SK-N-SH (cell line): ENCODE measurements around the gene OR8B4. TPM values are rescaled to one million over a fixed set of nuclear protein-coding genes. Genes with fewer than 3 reads are reported as not detected.

Experiments used
- CTCF ChIA-PET: fragments of 300-600, 350-600 bp; formaldehyde crosslinking; extraction: SDS; loops from one replicate; lab custom pipeline; 2021; lab: Yijun Ruan, JAX
- POLR2A ChIA-PET: fragments of 350-600 bp; sonication (Branson Sonifier 250); formaldehyde crosslinking; extraction: SDS; loops from one replicate; lab custom pipeline; 2020; ENCODE audit warnings: antibody characterized with exemption, inconsistent platforms; lab: Yijun Ruan, JAX
- DNase-seq: peaks from one replicate; pipeline ENCODE4 v3.0.0; 2012
- H2AFZ ChIP-seq: fragments of 200-600 bp; sonication (generic); 2 replicates; pipeline ENCODE4 v1.8.1; 2016; ENCODE audit warnings: antibody characterized with exemption, mild to moderate bottlenecking, low read depth
- H3F3A ChIP-seq: fragments of 200-600 bp; sonication (generic); replicated peaks from 2 replicates; pipeline ENCODE3; 2016; ENCODE audit warnings: antibody characterized with exemption, mild to moderate bottlenecking; ENCODE audit not compliant: insufficient read depth
- H3K27ac ChIP-seq, 2 experiments: fragments of 200-500 bp in 1 of 2; fragments of 200-600 bp in 1 of 2; sonication (Bioruptor generic) in 1 of 2; sonication (generic), shearing (Covaris generic) in 1 of 2; 2 replicates each; pipeline versions ENCODE4 v1.5.1 to v1.6.1; 2014 to 2016; ENCODE audit warnings: low read depth in 2 of 2, inconsistent platforms in 1 of 2, low read length in 1 of 2, mild to moderate bottlenecking in 1 of 2, mixed read lengths in 1 of 2
- H3K27me3 ChIP-seq: fragments of 200-600 bp; sonication (generic), shearing (Covaris generic); 2 replicates; pipeline ENCODE4 v1.6.1; 2016; ENCODE audit warnings: mixed run types; ENCODE audit not compliant: insufficient read depth
- H3K36me3 ChIP-seq, 2 experiments: fragments of 200-500 bp in 1 of 2; fragments of 200-600 bp in 1 of 2; sonication (Bioruptor generic) in 1 of 2; sonication (generic) in 1 of 2; replicated peaks in 1 of 2; 2 replicates each; pipeline versions ENCODE3 to v1.5.1; 2014 to 2016; ENCODE audit warnings: low read length in 1 of 2, mild to moderate bottlenecking in 1 of 2; ENCODE audit not compliant: insufficient read depth in 2 of 2, control insufficient read depth in 1 of 2
- H3K4me1 ChIP-seq, 2 experiments: fragments of 200-500 bp in 1 of 2; fragments of 200-600 bp in 1 of 2; sonication (Bioruptor generic) in 1 of 2; sonication (generic), shearing (Covaris generic) in 1 of 2; 2 replicates each; pipeline versions ENCODE4 v1.5.1 to v1.6.1; 2014 to 2016; ENCODE audit warnings: low read depth in 1 of 2, low read length in 1 of 2, mixed run types in 1 of 2; ENCODE audit not compliant: insufficient read depth in 2 of 2, control insufficient read depth in 1 of 2
- H3K4me2 ChIP-seq: fragments of 200-600 bp; sonication (generic), shearing (Covaris generic); 2 replicates; pipeline ENCODE4 v1.6.1; 2017; ENCODE audit warnings: mixed run types
- H3K4me3 ChIP-seq, 2 experiments: fragments of 200-500 bp in 1 of 2; fragments of 200-600 bp in 1 of 2; sonication (Bioruptor generic) in 1 of 2; sonication (generic), shearing (Covaris generic) in 1 of 2; 2 replicates each; pipeline versions ENCODE4 v1.5.1 to v1.8.1; 2014 to 2016; ENCODE audit warnings: low read depth in 2 of 2, inconsistent platforms in 1 of 2, low read length in 1 of 2, mild to moderate bottlenecking in 1 of 2, mixed read lengths in 1 of 2, moderate library complexity in 1 of 2
- H3K79me2 ChIP-seq: fragments of 200-600 bp; sonication (generic); 2 replicates; pipeline ENCODE4 v1.8.1; 2017; ENCODE audit warnings: mild to moderate bottlenecking; ENCODE audit not compliant: insufficient read depth
- H3K9ac ChIP-seq: fragments of 200-600 bp; sonication (generic); 2 replicates; pipeline ENCODE4 v1.6.1; 2017; ENCODE audit warnings: mixed run types
- H3K9me2 ChIP-seq: fragments of 200-600 bp; sonication (generic); 2 replicates; pipeline ENCODE4 v1.6.1; 2017; ENCODE audit warnings: mixed run types
- H3K9me3 ChIP-seq: fragments of 200-600 bp; sonication (generic); 2 replicates; pipeline ENCODE4 v1.6.1; 2017; ENCODE audit warnings: mixed run types, mild to moderate bottlenecking, moderate library complexity
- H4K20me1 ChIP-seq: fragments of 200-600 bp; sonication (generic); 2 replicates; pipeline ENCODE4 v1.6.1; 2017; ENCODE audit warnings: mild to moderate bottlenecking, mixed run types; ENCODE audit not compliant: insufficient read depth
- CHD2 ChIP-seq: fragments of 150-350 bp; IDR thresholded peaks from 2 replicates; pipeline ENCODE4 v1.6.1; 2018; ENCODE audit warnings: low read length; ENCODE audit not compliant: partially characterized antibody
- EP300 ChIP-seq, 2 experiments: IDR thresholded peaks; 2 replicates each; pipeline versions ENCODE4 v1.4.0 to v1.6.1; 2012; ENCODE audit warnings: borderline replicate concordance in 1 of 2, low read depth in 1 of 2, low read length in 1 of 2
- EZH2phosphoT487 ChIP-seq: fragments of 200-600 bp; sonication (generic); IDR thresholded peaks from 2 replicates; pipeline ENCODE4 v1.6.1; 2017; ENCODE audit warnings: low read depth, mixed run types, mild to moderate bottlenecking, antibody characterized with exemption, moderate library complexity, borderline replicate concordance
- FOSL2 ChIP-seq: IDR thresholded peaks from 2 replicates; pipeline ENCODE4 v1.4.0; 2012; ENCODE audit warnings: low read depth, mild to moderate bottlenecking, moderate library complexity, borderline replicate concordance
- FOXJ3 ChIP-seq: sonication (generic); formaldehyde crosslinking; IDR thresholded peaks from 2 replicates; pipeline ENCODE4 v1.5.1; 2020; ENCODE audit warnings: mild to moderate bottlenecking, missing genetic modification reagents
- GABPA ChIP-seq: IDR thresholded peaks from 2 replicates; pipeline ENCODE4 v1.4.0; 2012; ENCODE audit warnings: low read depth, mild to moderate bottlenecking
- NRF1 ChIP-seq: IDR thresholded peaks from 2 replicates; pipeline ENCODE4 v1.6.1; 2012; ENCODE audit warnings: low read depth, mild to moderate bottlenecking, low read length
- PBX3 ChIP-seq: IDR thresholded peaks from 2 replicates; pipeline ENCODE4; 2012
- RFX5 ChIP-seq: IDR thresholded peaks from 2 replicates; pipeline ENCODE4 v1.6.1; 2012; ENCODE audit warnings: mild to moderate bottlenecking, improper control_type of control experiment, low read length
- RXRA ChIP-seq: IDR thresholded peaks from 2 replicates; pipeline ENCODE4 v1.4.0; 2012; ENCODE audit warnings: low read depth, mild to moderate bottlenecking, borderline replicate concordance
- SMC3 ChIP-seq: IDR thresholded peaks from 2 replicates; pipeline ENCODE4 v1.6.1; 2012; ENCODE audit warnings: low read depth, low read length, improper control_type of control experiment
- TAF1 ChIP-seq: IDR thresholded peaks from 2 replicates; pipeline ENCODE4 v1.6.1; 2012; ENCODE audit warnings: low read depth, mild to moderate bottlenecking, low read length, moderate library complexity, borderline replicate concordance
- TCF12 ChIP-seq: IDR thresholded peaks from 2 replicates; pipeline ENCODE4 v1.4.0; 2012
- TEAD4 ChIP-seq: IDR thresholded peaks from 2 replicates; pipeline ENCODE4 v1.4.0; 2012; ENCODE audit warnings: mild to moderate bottlenecking, borderline replicate concordance; ENCODE audit not compliant: insufficient read depth
- YY1 ChIP-seq: IDR thresholded peaks from 2 replicates; pipeline ENCODE4 v1.4.0; 2012; ENCODE audit warnings: low read depth, mild to moderate bottlenecking
- WGBS: methylation state at CpG from one replicate; pipeline ENCODE4 v1.1.6; 2017; ENCODE audit warnings: low lambda C conversion rate; 5-methylcytosine and 5-hydroxymethylcytosine counted together
- polyA plus RNA-seq, 3 experiments: library from polyadenylated mRNA; depleted of rRNA; stranded (reverse); fragments of >200 nt; gene quantifications; 2 replicates each; pipeline ENCODE4 v1.2.3, GENCODE V29; 2012
- TF ChIP-seq, protein P1 (sequence below): IDR thresholded peaks from 2 replicates; pipeline ENCODE4 v1.6.1; 2012; ENCODE audit warnings: mild to moderate bottlenecking, low read depth, low read length, moderate library complexity
- TF ChIP-seq, protein P2 (sequence below): fragments of 150-350 bp; IDR thresholded peaks from 2 replicates; pipeline ENCODE4 v1.6.1; 2016; ENCODE audit warnings: mild to moderate bottlenecking, low read depth, low read length
- TF ChIP-seq, protein P3 (sequence below): fragments of 200-600 bp; sonication (generic); IDR thresholded peaks from 2 replicates; pipeline ENCODE4 v1.6.1; 2017; ENCODE audit warnings: antibody characterized with exemption, mild to moderate bottlenecking, moderate library complexity

OR8B4 gene
- polyA plus RNA-seq, 1 of the 3 experiments (the other 2 are of a cell fraction) = not detected

GRCh38 chr11:124442442-124442841 lies 17.8 kb upstream of the OR8B4 start:
- peaks cover 7% of the 10 kb centered on the region; the same call in 1 of the 2 replicates for H3K27me3 ChIP-seq
- H3K27ac ChIP-seq = no peak overlapping the region
- no peak overlapping the region for H3K9ac ChIP-seq
- H3F3A ChIP-seq = no peaks in the 10 kb centered on the region
- H3K36me3 ChIP-seq = no peaks in the 10 kb centered on the region
- H4K20me1 ChIP-seq = no peaks in the 10 kb centered on the region
- H3K4me1 ChIP-seq = no peaks in the 10 kb centered on the region
- no peaks in the 10 kb centered on the region for H3K79me2 ChIP-seq
- H3K4me3 ChIP-seq = no peak overlapping the region
- H3K4me2 ChIP-seq = no peak overlapping the region
- TF ChIP-seq SMC3 (no peak), FOXJ3 (no peak), EZH2phosphoT487 (no peak), FOSL2 (no peak), NRF1 (no peak), TEAD4 (no peak), CHD2 (no peak), TAF1 (no peak), PBX3 (no peak), EP300 (IDR thresholded peaks at IDR 0.05; ENCODE audit: borderline replicate concordance in 1 of 2, low read depth in 1 of 2, low read length in 1 of 2) (no peak), YY1 (no peak), RXRA (no peak), RFX5 (no peak), TCF12 (no peak), GABPA (no peak)
- TF ChIP-seq, protein P1, sequence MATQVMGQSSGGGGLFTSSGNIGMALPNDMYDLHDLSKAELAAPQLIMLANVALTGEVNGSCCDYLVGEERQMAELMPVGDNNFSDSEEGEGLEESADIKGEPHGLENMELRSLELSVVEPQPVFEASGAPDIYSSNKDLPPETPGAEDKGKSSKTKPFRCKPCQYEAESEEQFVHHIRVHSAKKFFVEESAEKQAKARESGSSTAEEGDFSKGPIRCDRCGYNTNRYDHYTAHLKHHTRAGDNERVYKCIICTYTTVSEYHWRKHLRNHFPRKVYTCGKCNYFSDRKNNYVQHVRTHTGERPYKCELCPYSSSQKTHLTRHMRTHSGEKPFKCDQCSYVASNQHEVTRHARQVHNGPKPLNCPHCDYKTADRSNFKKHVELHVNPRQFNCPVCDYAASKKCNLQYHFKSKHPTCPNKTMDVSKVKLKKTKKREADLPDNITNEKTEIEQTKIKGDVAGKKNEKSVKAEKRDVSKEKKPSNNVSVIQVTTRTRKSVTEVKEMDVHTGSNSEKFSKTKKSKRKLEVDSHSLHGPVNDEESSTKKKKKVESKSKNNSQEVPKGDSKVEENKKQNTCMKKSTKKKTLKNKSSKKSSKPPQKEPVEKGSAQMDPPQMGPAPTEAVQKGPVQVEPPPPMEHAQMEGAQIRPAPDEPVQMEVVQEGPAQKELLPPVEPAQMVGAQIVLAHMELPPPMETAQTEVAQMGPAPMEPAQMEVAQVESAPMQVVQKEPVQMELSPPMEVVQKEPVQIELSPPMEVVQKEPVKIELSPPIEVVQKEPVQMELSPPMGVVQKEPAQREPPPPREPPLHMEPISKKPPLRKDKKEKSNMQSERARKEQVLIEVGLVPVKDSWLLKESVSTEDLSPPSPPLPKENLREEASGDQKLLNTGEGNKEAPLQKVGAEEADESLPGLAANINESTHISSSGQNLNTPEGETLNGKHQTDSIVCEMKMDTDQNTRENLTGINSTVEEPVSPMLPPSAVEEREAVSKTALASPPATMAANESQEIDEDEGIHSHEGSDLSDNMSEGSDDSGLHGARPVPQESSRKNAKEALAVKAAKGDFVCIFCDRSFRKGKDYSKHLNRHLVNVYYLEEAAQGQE = no peak
- TF ChIP-seq, protein P2, sequence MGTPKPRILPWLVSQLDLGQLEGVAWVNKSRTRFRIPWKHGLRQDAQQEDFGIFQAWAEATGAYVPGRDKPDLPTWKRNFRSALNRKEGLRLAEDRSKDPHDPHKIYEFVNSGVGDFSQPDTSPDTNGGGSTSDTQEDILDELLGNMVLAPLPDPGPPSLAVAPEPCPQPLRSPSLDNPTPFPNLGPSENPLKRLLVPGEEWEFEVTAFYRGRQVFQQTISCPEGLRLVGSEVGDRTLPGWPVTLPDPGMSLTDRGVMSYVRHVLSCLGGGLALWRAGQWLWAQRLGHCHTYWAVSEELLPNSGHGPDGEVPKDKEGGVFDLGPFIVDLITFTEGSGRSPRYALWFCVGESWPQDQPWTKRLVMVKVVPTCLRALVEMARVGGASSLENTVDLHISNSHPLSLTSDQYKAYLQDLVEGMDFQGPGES = no peak
- TF ChIP-seq, protein P3, sequence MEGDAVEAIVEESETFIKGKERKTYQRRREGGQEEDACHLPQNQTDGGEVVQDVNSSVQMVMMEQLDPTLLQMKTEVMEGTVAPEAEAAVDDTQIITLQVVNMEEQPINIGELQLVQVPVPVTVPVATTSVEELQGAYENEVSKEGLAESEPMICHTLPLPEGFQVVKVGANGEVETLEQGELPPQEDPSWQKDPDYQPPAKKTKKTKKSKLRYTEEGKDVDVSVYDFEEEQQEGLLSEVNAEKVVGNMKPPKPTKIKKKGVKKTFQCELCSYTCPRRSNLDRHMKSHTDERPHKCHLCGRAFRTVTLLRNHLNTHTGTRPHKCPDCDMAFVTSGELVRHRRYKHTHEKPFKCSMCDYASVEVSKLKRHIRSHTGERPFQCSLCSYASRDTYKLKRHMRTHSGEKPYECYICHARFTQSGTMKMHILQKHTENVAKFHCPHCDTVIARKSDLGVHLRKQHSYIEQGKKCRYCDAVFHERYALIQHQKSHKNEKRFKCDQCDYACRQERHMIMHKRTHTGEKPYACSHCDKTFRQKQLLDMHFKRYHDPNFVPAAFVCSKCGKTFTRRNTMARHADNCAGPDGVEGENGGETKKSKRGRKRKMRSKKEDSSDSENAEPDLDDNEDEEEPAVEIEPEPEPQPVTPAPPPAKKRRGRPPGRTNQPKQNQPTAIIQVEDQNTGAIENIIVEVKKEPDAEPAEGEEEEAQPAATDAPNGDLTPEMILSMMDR = no peak
- TF ChIP-seq, all 33 proteins: peak for 0
- ChIA-PET POLR2A (no interaction called here), CTCF (interaction anchor here (1.2 kb wide), 1 partner anchor 11 kb away, joined by 4 read pairs; no protein-coding TSS in a partner anchor)
- Histone ChIP-seq H3K9me2 (no peaks in the 10 kb centered on the region), H3K9me3 (no peaks in the 10 kb centered on the region), H2AFZ (no peak overlapping the region)
- WGBS = 0% methylated on average over 6 of the region's 6 CpGs
- no peak for DNase-seq
